Measurements from ENCODE around the gene EXOSC5. TPM values are rescaled to one million over a fixed set of nuclear protein-coding genes. Genes with fewer than 3 reads are reported as not detected.

Gene EXOSC5
- total RNA-seq, 1 donor from 2014 or later, result 20.2 TPM

- no peak for DNase-seq (ENCODE audit: extremely low spot score, unreplicated experiment)
- no peaks in the 10 kb centered on the region for H3K9me3 Mint-ChIP-seq
- H3K27me3 Mint-ChIP-seq, result no peaks in the 10 kb centered on the region
- H3K4me3 Mint-ChIP-seq, result no peak overlapping the region
- peaks cover 6% of the 10 kb centered on the region for H3K36me3 Mint-ChIP-seq
- peaks cover 4% of the 10 kb centered on the region for H3K4me1 Mint-ChIP-seq (ENCODE audit: unreplicated experiment)
- H3K27ac Mint-ChIP-seq, result no peak overlapping the region
- TF ChIP-seq CTCF (conservative IDR thresholded peaks at IDR 0.05), result no peak
These were observed 23.1 kb upstream of the EXOSC5 start for GRCh38 chr19:41420101-41420880.

GRCh38 chr19:41416194-41416674, 19.1 kb upstream of the EXOSC5 start:
- no peak for TF ChIP-seq CTCF (conservative IDR thresholded peaks at IDR 0.05)
- H3K36me3 Mint-ChIP-seq, result peaks cover 5% of the 10 kb centered on the region
- no peak for DNase-seq (ENCODE audit: extremely low spot score, unreplicated experiment)
- H3K27ac Mint-ChIP-seq, result peak overlapping the region; percentile 83
- H3K4me1 Mint-ChIP-seq (ENCODE audit: unreplicated experiment), result peaks cover 4% of the 10 kb centered on the region
- H3K9me3 Mint-ChIP-seq, result no peaks in the 10 kb centered on the region
- no peak overlapping the region for H3K4me3 Mint-ChIP-seq
- no peaks in the 10 kb centered on the region for H3K27me3 Mint-ChIP-seq

- Mint-ChIP-seq H3K27ac (no peak overlapping the region), H3K9me3 (no peaks in the 10 kb centered on the region), H3K27me3 (no peaks in the 10 kb centered on the region), H3K4me1 (ENCODE audit: unreplicated experiment) (peaks cover 4% of the 10 kb centered on the region), H3K4me3 (no peak overlapping the region), H3K36me3 (peaks cover 3% of the 10 kb centered on the region)
- no peak for DNase-seq (ENCODE audit: extremely low spot score, unreplicated experiment)
- no peak for TF ChIP-seq CTCF (conservative IDR thresholded peaks at IDR 0.05)
These were observed 18.0 kb upstream of the EXOSC5 start for GRCh38 chr19:41415154-41415571.

GRCh38 chr19:41414461-41414860, 17.3 kb upstream of the EXOSC5 start:
- Mint-ChIP-seq H3K27me3 (no peaks in the 10 kb centered on the region), H3K9me3 (no peaks in the 10 kb centered on the region), H3K27ac (no peak overlapping the region), H3K4me3 (no peak overlapping the region), H3K4me1 (ENCODE audit: unreplicated experiment) (peaks cover 5% of the 10 kb centered on the region), H3K36me3 (peaks cover 3% of the 10 kb centered on the region)
- no peak for DNase-seq (ENCODE audit: extremely low spot score, unreplicated experiment)
- TF ChIP-seq CTCF (conservative IDR thresholded peaks at IDR 0.05), result no peak

GRCh38 chr19:41413947-41414346, 16.8 kb upstream of the EXOSC5 start:
- Mint-ChIP-seq H3K36me3 (peaks cover 3% of the 10 kb centered on the region), H3K27me3 (no peaks in the 10 kb centered on the region), H3K27ac (no peak overlapping the region), H3K4me1 (ENCODE audit: unreplicated experiment) (peaks cover 10% of the 10 kb centered on the region), H3K9me3 (no peaks in the 10 kb centered on the region), H3K4me3 (no peak overlapping the region)
- no peak for TF ChIP-seq CTCF (conservative IDR thresholded peaks at IDR 0.05)
- DNase-seq (ENCODE audit: extremely low spot score, unreplicated experiment), result no peak
